ENCODE measurements around the gene WIPI1.
A peak's percentile ranks its signal among the peaks of the same experiment; 100 is the strongest.

DNA sequence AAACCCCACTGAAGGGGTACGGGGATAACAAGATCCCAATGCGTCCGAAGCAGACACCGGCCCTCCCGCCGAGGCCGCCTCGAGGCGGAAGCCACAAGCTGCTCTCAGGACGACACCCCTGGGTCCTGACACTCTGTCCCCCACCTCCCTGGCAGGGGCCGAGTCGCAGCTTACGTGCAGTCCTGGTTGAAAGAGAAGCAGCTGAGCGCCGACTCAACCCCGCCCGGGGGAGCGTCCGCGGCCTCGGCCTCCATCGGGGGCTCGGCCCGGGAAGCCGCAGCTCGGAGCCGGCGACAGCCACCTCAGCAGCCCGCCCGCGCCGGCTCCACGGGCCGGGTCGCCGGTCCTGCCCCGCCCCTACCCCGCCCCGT lies at the start of gene WIPI1:
- TF ChIP-seq, protein P1, sequence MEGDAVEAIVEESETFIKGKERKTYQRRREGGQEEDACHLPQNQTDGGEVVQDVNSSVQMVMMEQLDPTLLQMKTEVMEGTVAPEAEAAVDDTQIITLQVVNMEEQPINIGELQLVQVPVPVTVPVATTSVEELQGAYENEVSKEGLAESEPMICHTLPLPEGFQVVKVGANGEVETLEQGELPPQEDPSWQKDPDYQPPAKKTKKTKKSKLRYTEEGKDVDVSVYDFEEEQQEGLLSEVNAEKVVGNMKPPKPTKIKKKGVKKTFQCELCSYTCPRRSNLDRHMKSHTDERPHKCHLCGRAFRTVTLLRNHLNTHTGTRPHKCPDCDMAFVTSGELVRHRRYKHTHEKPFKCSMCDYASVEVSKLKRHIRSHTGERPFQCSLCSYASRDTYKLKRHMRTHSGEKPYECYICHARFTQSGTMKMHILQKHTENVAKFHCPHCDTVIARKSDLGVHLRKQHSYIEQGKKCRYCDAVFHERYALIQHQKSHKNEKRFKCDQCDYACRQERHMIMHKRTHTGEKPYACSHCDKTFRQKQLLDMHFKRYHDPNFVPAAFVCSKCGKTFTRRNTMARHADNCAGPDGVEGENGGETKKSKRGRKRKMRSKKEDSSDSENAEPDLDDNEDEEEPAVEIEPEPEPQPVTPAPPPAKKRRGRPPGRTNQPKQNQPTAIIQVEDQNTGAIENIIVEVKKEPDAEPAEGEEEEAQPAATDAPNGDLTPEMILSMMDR (IDR thresholded peaks at IDR 0.05) = peak in 1 of 5 experiments; percentile 5
- TF ChIP-seq POLR2A (IDR thresholded peaks at IDR 0.05) = peak in 1 of 2 donors; percentile 76

Data from tibial nerve (tissue), 3 donors.